GM12892 (cell line): Measurements from ENCODE around the gene RSPH9.

Source experiments
- POLR2A ChIP-seq: IDR thresholded peaks from 2 replicates; pipeline ENCODE4 v1.6.1; 2011; ENCODE audit warnings: low read depth, low read length, control low read depth
- TAF1 ChIP-seq: IDR thresholded peaks from 2 replicates; pipeline ENCODE4 v1.6.1; 2011; ENCODE audit warnings: low read depth, mild to moderate bottlenecking, control low read depth, low read length, borderline replicate concordance

DNA sequence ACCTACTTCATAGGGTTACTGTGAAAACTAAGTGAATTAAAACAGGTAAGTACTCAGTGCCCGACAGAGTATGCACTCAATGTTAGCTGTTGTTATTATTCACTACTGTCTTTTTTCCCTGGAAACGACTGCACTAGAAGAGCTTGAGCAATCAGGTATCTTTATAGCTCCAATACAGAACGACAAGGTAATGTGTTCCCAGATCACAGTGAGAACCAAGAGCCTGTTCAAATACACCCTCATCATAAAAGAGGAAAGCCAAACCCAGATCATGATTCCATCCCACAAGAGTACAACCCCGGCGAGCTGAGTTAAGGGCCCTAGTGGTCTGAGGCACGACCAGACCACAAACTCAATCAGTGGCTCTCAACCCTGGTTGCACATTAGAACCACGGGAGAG is 32.9 kb downstream of the RSPH9 start:
- TF ChIP-seq TAF1: no peak
- no peak for TF ChIP-seq POLR2A
